Mucosa of descending colon (tissue), 3 donors: ENCODE measurements around the gene INSL3. TPM values are rescaled to one million over a fixed set of nuclear protein-coding genes. Genes with fewer than 3 reads are reported as not detected.

Experiments
- ATAC-seq: fragments of 200-7000 bp; cut with Tn5 transposase; one replicate; pipeline ENCODE4 v1.9.1; 2020; ENCODE audit warnings: mild to moderate bottlenecking, moderate library complexity
- DNase-seq, 3 donors: peaks; one replicate each; pipeline ENCODE4 v3.0.0-alpha.2; 2020
- H3K36me3 ChIP-seq: fragments of 200-600 bp; one replicate; pipeline ENCODE4 v1.8.0; 2021; ENCODE audit warnings: low read depth, mild to moderate bottlenecking
- H3K4me1 ChIP-seq: fragments of 200-600 bp; one replicate; pipeline ENCODE4 v1.8.0; 2021; ENCODE audit warnings: low read depth, mild to moderate bottlenecking
- H3K4me3 ChIP-seq: fragments of 200-600 bp; one replicate; pipeline ENCODE4 v1.8.0; 2021; ENCODE audit warnings: mild to moderate bottlenecking
- H3K9me3 ChIP-seq: fragments of 200-600 bp; one replicate; pipeline ENCODE4 v1.8.0; 2021; ENCODE audit warnings: mild to moderate bottlenecking
- CTCF ChIP-seq: fragments of 200-600 bp; IDR thresholded peaks from one replicate; pipeline ENCODE4 v1.8.0; 2022; ENCODE audit warnings: antibody characterized with exemption, mild to moderate bottlenecking
- intact Hi-C, 2 donors: fragments of 100-400 bp; cut with DNase I in 1 of 2; cut with micrococcal nuclease in 1 of 2; formaldehyde crosslinking; loops; one replicate each; pipeline versions ENCODE4 v1.11.0 to v1.11.1; 2022; cut with DNase I, micrococcal nuclease
- total RNA-seq, 3 donors: library from RNA; stranded (reverse); fragmentation: NEBNext Ultra II Directional in 2 of 3; extraction: Animal tissue kit (Norgen Biotek cat#: 25700) in 2 of 3; gene quantifications; one replicate each; pipeline versions ENCODE4 v1.2.1 to v1.2.4, GENCODE V29; 2021 to 2023
- donor health status: DM: no; HTN: no; CAD: no; lungs with moderate emphysema.
- donor health status: DM: no; HTN: no; CAD: no.
- donor health status: DM: no; HTN: yes; CAD: no.

The INSL3 gene
- total RNA-seq, 3 donors from 2014 or later = not detected

GRCh38 chr19:17865364-17866311 lies 44.3 kb upstream of the INSL3 start:
- DNase-seq = peak; percentile 84 to 87 (median 87)
- no peak for TF ChIP-seq CTCF

GRCh38 chr19:17863520-17864182 lies 42.3 kb upstream of the INSL3 start:
- Histone ChIP-seq H3K4me1 (peaks cover 54% of the 10 kb centered on the region), H3K4me3 (no peak overlapping the region), H3K36me3 (peaks cover 5% of the 10 kb centered on the region), H3K9me3 (no peaks in the 10 kb centered on the region)
- intact Hi-C loops = no loop called here
- DNase-seq (no peak), ATAC-seq (no peak)
- no peak for TF ChIP-seq CTCF

More at GRCh38 chr19:17865364-17866311, 44.3 kb upstream of the INSL3 start:
- Histone ChIP-seq H3K4me3 (no peak overlapping the region), H3K36me3 (peaks cover 5% of the 10 kb centered on the region), H3K9me3 (no peaks in the 10 kb centered on the region), H3K4me1 (peaks cover 45% of the 10 kb centered on the region)
- ATAC-seq = peak; percentile 91
- intact Hi-C loops = no loop called here

- Histone ChIP-seq H3K9me3 (no peaks in the 10 kb centered on the region), H3K4me3 (no peak overlapping the region), H3K4me1 (peaks cover 54% of the 10 kb centered on the region), H3K36me3 (peaks cover 5% of the 10 kb centered on the region)
- ATAC-seq (no peak), DNase-seq (peak in 1 of 3 donors; percentile 60)
- no peak for TF ChIP-seq CTCF
- intact Hi-C loops = no loop called here
Measured at GRCh38 chr19:17862711-17863519, 41.6 kb upstream of the INSL3 start.

- intact Hi-C loops = no loop called here
- Histone ChIP-seq H3K36me3 (peaks cover 5% of the 10 kb centered on the region), H3K9me3 (no peaks in the 10 kb centered on the region), H3K4me1 (peaks cover 54% of the 10 kb centered on the region), H3K4me3 (no peak overlapping the region)
- no peak for DNase-seq
- ATAC-seq = no peak
- TF ChIP-seq CTCF = no peak
Measured at GRCh38 chr19:17861542-17862402, 40.5 kb upstream of the INSL3 start.

GRCh38 chr19:17860993-17861360 lies 39.7 kb upstream of the INSL3 start:
- intact Hi-C loops = no loop called here
- ATAC-seq = no peak
- no peak for TF ChIP-seq CTCF
- no peak for DNase-seq
- peaks cover 52% of the 10 kb centered on the region for H3K4me1 ChIP-seq
- no peak overlapping the region for H3K4me3 ChIP-seq
- no peaks in the 10 kb centered on the region for H3K9me3 ChIP-seq
- peaks cover 5% of the 10 kb centered on the region for H3K36me3 ChIP-seq
